ENCODE results near the gene ADAM10.

The ADAM10 gene

GRCh38 chr15:58755956-58756355 is 6.4 kb upstream of the ADAM10 start:
- DNase-seq = peak; percentile 65

- no peak for DNase-seq
These were observed 5.8 kb upstream of the ADAM10 start for GRCh38 chr15:58755350-58755749.

DNA sequence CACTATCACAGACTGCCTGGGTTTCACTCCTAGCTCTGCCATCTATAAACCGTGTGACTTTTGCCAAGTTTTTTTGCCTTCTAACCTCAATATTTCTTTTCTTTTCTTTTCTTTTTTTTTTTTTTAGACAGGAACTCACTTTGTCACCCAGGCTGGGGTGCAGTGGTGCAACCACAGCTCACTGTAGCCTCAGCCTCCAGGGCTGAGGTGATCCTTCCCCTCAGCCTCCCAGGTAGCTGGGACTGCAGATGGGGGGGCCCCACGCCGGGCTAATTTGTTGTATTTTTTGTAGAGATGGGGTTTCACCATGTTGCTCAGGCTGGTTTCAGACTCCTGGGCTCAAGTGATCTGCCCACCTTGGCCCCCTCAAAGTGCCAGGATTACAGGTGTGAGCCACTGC is 3.2 kb upstream of the ADAM10 start:
- no peak for DNase-seq

- peak; percentile 63 for DNase-seq
These were observed 515 bp downstream of the ADAM10 start for GRCh38 chr15:58748852-58749531.

DNA sequence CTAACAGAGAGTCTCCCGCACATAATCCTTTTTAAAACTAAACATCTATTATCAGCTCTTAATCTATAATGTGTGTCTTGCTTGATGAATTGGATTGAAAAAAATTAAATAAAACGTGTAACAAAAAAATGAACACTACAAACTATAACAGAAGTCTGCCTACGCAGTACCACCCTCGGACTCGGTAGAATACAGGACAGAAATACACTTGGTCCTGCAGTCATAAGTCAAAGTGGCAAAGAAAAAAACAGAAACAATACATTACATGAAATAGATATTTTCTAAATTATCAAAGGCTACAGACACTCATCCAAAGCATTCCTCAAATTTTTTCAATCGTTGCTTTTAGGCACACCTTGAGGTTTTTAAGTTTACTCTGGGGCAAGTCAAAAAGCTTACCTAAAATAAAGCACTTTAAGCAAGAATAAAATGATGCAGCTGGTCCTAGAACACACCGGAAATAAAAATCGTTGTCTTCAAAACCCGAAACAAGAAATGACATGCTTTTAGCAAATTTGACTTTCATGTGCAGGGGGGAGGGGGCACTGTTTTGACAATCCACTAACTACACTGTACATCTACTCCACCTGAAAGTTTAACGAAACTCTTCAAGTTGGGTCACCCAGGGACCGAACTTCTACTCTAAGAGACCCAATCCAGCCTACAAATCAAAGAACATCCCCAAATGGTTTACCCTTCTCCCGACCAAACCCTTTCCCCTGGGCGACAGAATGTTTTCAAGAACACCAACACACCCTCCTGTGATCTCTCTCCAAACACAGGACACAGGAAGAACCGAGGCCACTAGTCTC is 1.3 kb downstream of the ADAM10 start:
- no peak for DNase-seq

GRCh38 chr15:58746174-58746573 is 3.3 kb downstream of the ADAM10 start:
- DNase-seq = no peak

DNA sequence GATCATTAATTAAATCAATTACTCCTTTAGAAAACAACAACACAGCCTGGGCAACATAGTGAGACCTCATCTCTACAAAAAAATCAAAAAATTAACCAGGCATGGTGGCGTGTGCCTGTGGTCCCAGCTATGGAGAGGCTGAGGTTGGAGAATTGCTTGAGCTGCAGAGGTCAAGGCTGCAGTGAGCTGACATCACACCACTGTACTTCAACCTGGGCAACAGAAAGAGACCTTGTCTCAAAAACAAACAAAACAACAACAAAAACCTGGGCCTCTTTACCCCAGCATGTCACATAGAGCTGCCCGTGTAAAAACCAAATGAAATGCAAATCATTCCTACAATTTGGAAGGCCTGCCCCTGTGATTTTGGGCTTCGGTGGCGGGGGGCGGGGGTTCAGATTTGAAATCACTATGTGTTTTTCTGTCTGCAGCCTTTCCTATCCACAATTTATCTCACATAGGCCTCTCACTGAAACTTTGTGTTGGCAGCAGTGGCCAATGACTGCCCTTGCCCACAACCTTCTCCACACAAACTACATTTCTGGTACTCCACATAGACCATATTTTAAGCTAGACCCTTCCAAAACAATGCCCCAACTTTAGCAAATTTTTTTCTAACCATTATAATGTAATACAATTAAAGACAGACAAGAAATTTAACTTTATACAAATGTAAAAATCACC is 6.5 kb downstream of the ADAM10 start:
- no peak for DNase-seq

- DNase-seq = no peak
These were observed 7.3 kb downstream of the ADAM10 start for GRCh38 chr15:58742022-58742813.

GRCh38 chr15:58741032-58741431 is 8.5 kb downstream of the ADAM10 start:
- DNase-seq = no peak

DNA sequence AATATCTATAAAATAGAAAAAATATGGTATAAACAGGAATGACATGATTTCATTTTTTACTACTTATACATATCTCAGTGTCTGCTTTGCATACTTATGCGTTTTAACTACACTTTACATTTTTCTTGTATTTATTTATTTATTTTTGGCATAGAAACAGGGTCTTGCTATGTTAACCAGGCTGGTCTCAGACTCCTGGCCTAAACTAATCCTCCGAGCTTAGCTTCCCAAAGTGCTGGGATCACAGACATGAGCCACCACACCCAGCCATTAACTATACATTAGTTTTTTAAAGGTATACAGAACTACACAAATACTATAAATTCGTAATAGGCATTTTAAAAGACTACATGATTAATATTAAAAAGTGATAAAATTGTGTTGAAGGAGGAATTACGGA is 9.1 kb downstream of the ADAM10 start:
- peak; percentile 59 for DNase-seq

DNA sequence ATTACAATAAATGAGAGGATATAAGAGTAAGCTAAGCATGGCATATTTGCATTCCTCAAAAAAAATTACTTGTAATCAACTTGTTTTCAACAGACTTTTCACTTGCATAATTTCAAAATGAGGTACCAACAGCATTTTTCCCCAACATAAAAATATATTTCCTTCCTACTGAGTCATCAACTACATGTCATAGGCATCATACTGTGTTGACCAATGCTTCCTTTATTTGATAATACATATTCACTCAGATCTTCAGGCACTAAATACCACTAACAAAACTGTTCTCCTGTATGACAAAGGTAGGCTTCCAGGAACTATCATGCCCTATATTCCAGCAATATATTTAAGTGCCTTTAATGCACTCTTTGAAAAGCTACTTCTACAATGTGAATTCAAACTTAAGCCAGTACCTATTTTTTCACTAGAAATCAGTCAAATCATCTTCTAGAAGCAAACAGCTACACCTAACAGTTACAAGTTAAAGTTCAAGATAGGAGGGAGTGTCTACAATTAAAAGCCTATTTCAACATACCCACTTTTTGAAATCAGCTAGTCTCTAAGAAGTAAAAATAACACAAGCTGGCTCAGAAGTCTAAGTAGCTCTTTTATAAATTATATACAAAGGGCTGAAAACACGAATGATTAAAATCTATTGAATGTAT is 11.3 kb downstream of the ADAM10 start:
- DNase-seq = no peak

DNA sequence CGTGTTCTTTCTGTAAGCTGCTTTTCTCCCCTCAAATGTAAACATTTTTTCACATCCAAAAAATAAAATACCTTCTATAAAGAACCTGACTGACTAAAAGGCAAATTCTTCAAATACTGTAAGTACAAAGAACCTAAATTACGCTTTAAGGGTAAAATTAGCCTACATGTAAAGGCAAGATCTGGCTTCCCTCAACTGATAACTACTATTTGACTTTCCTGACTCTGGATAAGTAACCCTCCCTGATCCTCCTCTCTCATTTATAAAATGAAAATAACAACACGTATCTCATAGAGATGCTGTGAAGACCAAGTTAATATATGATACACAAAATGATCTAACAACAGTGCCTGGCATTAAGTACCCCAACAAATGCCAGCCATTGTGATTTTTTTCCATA is 12.2 kb downstream of the ADAM10 start:
- DNase-seq = no peak

DNA sequence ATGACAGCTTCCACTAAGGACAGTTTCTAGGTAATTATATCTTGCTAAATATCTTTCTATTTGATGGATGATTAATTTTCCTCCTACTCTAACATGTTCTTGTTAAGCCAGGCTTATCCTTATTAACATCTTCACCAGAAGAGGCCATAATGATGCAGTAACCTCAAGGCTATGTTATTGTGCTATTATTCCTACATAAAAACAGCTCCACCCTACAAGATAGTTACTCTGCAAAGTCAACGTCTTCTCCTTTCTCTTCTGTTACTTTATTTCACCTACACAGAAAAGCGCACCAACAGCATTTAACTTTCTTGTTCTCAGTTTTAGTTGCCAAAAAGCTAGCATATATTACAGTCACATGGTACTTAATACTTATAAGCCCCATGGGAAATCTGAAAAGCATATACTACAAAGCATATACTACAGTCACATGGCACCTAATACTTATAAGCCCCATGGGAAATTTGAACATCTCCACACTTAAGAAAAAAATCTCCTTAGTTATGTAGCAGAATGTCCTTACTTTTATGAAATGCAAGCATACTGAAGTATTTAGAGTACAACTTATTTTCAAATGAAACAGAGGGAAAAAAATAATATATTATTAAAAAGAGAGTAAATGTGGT is 13.4 kb downstream of the ADAM10 start:
- DNase-seq = peak; percentile 64

DNA sequence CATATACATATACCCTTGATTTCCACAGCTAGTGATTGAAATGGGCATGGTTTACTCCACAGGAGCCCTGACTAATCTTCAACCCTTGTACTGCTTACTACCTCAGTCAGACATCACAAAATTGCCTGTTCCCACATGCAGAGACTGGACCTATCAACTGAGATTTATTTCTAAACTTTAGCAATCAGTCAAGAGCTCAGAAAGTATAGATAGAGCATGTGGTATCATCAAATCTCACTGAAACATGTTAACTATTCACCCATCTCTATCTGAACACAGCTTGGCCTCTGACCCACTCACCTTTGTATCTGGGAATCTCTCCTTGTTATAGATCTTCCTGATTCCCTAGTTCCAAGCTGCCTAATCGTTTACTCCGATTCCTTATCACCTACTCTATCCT is 14.6 kb downstream of the ADAM10 start:
- no peak for DNase-seq

GRCh38 chr15:58732625-58733363 is 16.7 kb downstream of the ADAM10 start:
- DNase-seq = peak; percentile 15

- DNase-seq = no peak
These were observed 17.6 kb downstream of the ADAM10 start for GRCh38 chr15:58731756-58732535.

DNA sequence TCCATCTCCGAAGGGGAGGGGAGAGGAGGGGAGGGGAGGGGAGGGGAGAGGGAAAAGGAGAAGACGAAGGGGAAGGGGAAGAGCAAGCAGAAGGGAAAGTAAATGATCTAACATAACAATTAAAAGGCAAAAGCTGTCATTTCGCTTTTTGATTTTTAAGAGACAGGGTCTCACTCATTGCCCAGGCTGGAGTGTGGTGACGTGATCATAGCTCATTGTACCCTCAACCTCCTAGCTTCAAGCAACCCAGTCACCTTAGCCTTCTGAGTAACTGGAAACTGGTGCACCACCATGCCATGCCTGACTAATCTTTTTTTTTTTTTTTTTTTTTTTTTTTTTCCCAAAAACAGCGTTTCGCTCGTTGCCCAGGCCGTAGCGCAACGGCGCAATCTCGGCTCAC is 22.6 kb downstream of the ADAM10 start:
- DNase-seq = no peak

DNA sequence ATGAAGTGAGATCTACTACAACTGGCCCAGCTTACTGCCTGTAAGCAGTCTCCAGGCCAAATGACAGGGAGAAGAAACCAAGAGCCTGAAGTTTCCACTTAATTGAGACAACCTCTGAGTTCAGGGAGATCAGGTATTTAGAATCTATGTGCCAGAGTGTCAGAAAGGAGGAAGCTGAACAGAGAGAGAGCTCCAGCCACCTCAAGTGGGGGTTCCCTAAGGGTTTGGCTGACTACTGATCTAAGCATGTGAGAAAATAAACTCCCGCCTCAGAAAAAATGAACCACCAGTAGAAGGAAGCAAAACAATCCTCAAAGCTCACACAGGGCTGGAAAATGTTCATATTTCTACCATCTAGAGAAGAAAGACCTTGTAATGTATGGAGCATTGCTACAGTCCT is 25.0 kb downstream of the ADAM10 start:
- DNase-seq = no peak

DNA sequence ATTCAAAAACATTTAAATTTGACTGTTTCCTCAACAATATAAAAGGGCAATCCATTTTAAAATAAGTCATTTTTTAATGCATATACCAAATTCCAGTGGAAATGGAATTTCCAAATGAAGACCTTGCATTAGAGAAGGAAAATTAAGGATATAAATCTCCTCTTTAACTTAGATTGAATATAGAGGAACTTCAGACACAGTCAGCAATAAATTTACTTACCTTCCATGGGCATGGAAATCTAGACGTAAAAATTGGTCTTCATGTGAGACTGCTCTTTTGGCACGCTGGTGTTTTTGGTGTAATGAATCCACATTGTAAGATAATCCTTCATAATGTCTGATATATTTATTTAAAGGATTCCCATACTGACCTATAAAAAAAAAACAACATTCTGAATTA is 32.1 kb downstream of the ADAM10 start:
- no peak for DNase-seq

DNA sequence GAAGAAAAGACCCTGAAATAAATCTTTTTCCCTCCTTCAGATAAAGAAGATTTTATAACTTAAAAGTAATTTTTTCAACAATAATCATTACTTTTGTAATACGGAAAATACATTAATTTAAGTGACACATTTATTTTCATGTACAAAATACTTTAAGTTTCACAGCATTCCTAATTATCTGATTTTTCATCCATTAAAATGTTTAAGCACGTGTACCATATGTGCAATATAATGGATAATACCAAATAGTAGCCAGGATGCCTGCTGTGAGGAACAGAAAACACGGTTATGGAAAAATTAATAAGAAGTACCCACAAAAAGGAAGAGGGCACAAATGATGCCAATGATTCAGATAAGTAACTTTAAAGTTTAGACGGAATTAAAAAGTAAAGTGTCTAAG is 33.5 kb downstream of the ADAM10 start:
- no peak for DNase-seq

All from NCI-H82 (cell line).